Erythroblast (primary cell): ENCODE data around the gene EFNB3.

ENCODE experiments used
- GATA1 ChIP-seq: IDR thresholded peaks from 2 replicates; pipeline ENCODE4 v1.6.1; 2011; ENCODE audit warnings: low read depth, mild to moderate bottlenecking, control low read depth, low read length, moderate library complexity
- POLR2A ChIP-seq: IDR thresholded peaks from 2 replicates; pipeline ENCODE4 v1.6.1; 2011; ENCODE audit warnings: mild to moderate bottlenecking, low read length

DNA sequence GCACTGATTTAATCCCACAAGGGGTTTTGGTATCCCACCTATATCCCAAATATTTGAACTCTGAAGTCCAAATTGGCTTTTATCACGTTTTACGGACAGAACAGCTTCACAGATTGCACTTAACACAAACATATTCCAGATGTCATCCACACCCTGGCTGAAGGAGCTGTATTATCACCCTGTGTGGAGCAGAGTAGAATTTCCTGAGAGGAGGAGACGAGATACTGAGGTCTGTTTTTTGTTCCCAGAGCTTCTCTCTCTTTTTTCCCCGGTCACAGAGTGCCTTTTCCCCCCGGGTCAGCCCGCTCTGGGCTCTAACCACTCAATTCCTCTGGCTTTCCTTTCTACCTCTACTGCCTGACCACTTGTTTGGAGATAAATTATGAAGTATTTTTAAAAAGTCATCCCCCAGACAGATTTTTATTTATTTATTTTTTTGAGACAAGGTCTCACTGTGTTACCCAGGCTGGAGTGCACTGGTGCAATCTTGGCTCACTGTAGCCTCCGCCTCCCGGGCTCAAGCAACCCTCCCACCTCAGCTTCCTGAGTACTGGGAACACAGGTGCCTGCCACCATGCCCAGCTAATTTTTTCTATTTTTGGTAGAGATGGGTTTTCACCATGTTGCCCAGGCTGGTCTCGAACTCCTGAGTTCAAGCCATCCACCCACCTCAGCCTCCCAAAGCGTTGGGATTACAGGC is 43.2 kb downstream of the EFNB3 start:
- TF ChIP-seq GATA1 (no peak), POLR2A (no peak)
